GM12864 (cell line): ENCODE measurements around the gene GPR108.
"Not testable (repeated sequence)": the region's sequence is repeated elsewhere in the genome, so short reads cannot be mapped to it uniquely, and the experiment has no call there.

ENCODE experiments used
- DNase-seq: peaks from one replicate; pipeline ENCODE4 v3.0.0-alpha.2; 2011; ENCODE audit warnings: low read depth
- H3K4me3 ChIP-seq: 2 replicates; pipeline ENCODE4 v1.5.1; 2011; ENCODE audit warnings: mild to moderate bottlenecking, low read depth, low read length, control low read depth
- CTCF ChIP-seq: IDR thresholded peaks from 2 replicates; pipeline ENCODE4 v1.5.1; 2011; ENCODE audit warnings: low read depth, mild to moderate bottlenecking, moderate library complexity, low read length, control low read depth, inconsistent platforms; ENCODE audit errors: missing control alignments

GPR108 gene

DNA sequence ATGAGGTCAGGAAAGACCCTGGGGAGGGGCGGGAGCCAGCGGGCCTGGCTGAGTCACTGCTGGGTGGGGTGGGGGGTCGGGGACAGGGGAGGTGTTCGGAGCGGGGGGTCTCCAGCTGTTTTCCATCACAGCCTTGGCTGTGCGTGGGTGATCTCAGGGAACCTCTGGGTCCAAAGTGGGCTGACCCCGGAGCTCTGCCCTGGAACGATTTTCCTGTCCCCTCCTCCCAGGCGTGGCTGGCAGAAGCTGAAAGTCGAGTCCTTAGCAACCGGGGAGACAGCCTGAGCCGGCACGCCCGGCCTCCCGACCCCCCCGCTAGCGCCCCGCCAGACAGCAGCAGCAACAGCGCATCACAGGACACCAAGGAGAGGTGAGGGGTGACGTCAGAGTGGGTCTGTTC lies 12.7 kb upstream of the GPR108 start:
- TF ChIP-seq CTCF = no peak
- no peak for DNase-seq
- no peak overlapping the region for H3K4me3 ChIP-seq

- H3K4me3 ChIP-seq = not testable (repeated sequence)
Measured at GRCh38 chr19:6748543-6748942, 11.2 kb upstream of the GPR108 start.

DNA sequence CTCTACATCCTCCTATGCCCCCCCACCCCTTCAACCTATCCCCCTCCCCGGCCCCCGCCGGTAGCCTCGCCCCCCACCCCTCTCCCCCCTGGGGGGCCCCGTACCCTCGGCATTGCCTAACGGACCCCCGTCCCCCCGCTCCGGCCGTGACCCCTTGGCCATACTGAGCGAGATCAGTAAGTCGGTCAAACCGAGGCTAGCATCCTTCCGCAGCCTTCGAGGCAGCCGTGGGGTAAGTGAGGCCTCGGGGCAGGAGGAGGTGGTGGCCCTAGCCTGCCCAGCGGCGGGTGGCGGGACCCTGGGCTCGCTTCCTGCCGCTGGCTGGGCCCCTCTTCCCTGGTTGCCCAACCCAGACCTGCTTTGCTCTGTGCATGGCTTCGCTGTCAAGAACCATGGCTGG lies 8.6 kb upstream of the GPR108 start:
- no peak for TF ChIP-seq CTCF
- no peak overlapping the region for H3K4me3 ChIP-seq
- DNase-seq = no peak

More at GRCh38 chr19:6748543-6748942, 11.2 kb upstream of the GPR108 start:
- not testable (repeated sequence) for DNase-seq

DNA sequence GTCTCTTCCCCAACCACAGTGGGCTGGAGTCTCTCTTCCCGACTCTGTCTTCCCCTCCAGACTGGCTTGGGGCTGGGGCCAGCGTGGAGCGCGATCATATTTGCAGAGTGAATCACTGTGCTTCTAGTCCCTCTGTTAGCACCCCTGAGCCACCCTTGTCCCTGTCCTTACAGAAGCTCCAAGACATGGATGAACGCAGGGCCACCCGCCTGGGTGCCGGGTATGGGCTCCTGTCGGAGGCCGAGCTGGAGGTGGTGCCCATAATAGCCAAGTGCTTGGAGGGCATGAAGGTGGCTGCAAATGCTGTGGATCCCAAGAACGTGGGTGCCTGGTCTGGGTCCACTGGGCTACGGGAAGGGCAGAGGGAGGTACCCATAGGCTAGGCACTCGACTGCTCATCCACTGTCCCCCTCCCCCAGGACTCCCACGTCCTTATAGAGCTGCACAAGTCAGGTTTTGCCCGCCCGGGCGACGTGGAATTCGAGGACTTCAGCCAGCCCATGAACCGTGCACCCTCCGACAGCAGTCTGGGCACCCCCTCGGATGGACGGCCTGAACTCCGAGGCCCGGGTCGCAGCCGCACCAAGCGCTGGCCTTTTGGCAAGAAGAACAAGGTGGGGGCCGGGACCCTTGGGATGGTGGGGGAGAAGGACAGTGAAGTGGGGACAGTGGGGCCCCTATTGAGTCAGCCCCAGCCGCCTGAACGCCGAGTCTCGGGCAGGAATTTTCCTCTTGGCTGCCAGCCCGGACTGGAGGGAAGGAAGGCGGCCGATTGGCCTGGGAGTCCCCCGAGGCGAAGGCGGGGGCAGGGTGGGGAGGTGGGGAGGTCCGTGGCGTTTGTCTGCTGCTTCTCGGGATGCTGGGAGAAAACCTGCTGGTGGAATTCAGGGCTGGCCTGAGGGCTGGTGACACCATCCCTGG lies 7.3 kb upstream of the GPR108 start:
- TF ChIP-seq CTCF = no peak
- DNase-seq = no peak
- H3K4me3 ChIP-seq = no peak overlapping the region

DNA sequence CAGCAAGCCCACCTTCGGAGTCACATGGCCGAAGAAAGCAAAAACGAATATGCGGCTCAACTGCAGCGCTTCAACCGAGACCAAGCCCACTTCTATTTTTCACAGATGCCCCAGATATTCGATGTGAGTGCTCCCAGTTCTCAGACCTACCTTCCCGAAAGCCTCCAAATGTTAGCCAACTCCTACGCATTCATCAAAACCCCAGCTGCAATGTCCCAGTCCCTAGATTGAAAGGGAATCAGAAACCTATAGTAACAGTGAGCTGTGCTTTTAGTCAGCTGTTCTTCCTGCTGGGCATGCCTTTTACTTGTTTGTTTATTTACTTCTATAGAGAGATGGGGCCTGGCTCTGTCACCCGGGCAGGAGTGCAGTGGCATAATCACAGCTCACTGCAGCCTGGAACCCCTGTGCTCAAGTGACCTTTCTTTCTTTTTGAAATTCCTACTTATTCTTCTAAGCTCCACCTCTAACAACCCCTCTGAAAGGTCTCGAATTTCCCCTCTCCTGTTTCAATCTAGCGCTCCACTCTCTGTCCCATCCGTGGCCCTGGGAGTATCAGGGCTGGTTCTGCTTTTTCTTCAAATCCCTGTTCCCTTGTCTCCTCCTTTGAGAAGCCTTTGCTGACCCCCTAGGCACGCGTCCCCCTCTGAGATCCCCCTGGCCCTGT lies 6.5 kb upstream of the GPR108 start:
- TF ChIP-seq CTCF = no peak
- H3K4me3 ChIP-seq = no peak overlapping the region
- DNase-seq = no peak

- no peak for TF ChIP-seq CTCF
- no peak for DNase-seq
Measured at GRCh38 chr19:6743066-6743465, 5.7 kb upstream of the GPR108 start.

GRCh38 chr19:6740589-6741343 lies 3.4 kb upstream of the GPR108 start:
- no peak for TF ChIP-seq CTCF
- no peak for DNase-seq
- peak overlapping the region; percentile 71 for H3K4me3 ChIP-seq

More at GRCh38 chr19:6743066-6743465, 5.7 kb upstream of the GPR108 start:
- H3K4me3 ChIP-seq = no peak overlapping the region
